ENCODE measurements around the gene RNF169.

The RNF169 gene

GRCh38 chr11:74768172-74768651, 19.6 kb downstream of the RNF169 start:
- peak in 2 of 3 donors; percentile 27 to 36 for DNase-seq (ENCODE audit: low read depth in 3 of 3)

GRCh38 chr11:74769055-74769707, 20.5 kb downstream of the RNF169 start:
- DNase-seq (ENCODE audit: low read depth in 3 of 3), result no peak

GRCh38 chr11:74770456-74770855, 21.8 kb downstream of the RNF169 start:
- DNase-seq (ENCODE audit: low read depth in 3 of 3), result no peak

- no peak for DNase-seq (ENCODE audit: low read depth in 3 of 3)
Observed at GRCh38 chr11:74771139-74771538, 22.5 kb downstream of the RNF169 start.

- no peak for DNase-seq (ENCODE audit: low read depth in 3 of 3)
Observed at GRCh38 chr11:74773476-74773875, 24.8 kb downstream of the RNF169 start.

- DNase-seq (ENCODE audit: low read depth in 3 of 3), result no peak
Observed at GRCh38 chr11:74775762-74776161, 27.1 kb downstream of the RNF169 start.

- DNase-seq (ENCODE audit: low read depth in 3 of 3), result no peak
Observed at GRCh38 chr11:74776546-74776945, 27.9 kb downstream of the RNF169 start.

GRCh38 chr11:74777038-74777437, 28.4 kb downstream of the RNF169 start:
- no peak for DNase-seq (ENCODE audit: low read depth in 3 of 3)

GRCh38 chr11:74777877-74778276, 29.2 kb downstream of the RNF169 start:
- no peak for DNase-seq (ENCODE audit: low read depth in 3 of 3)

- DNase-seq (ENCODE audit: low read depth in 3 of 3), result no peak
Observed at GRCh38 chr11:74778581-74778980, 29.9 kb downstream of the RNF169 start.

- DNase-seq (ENCODE audit: low read depth in 3 of 3), result no peak
Observed at GRCh38 chr11:74780248-74781005, 31.8 kb downstream of the RNF169 start.

- DNase-seq (ENCODE audit: low read depth in 3 of 3), result no peak
Observed at GRCh38 chr11:74783241-74783871, 34.7 kb downstream of the RNF169 start.

GRCh38 chr11:74784234-74784633, 35.6 kb downstream of the RNF169 start:
- no peak for DNase-seq (ENCODE audit: low read depth in 3 of 3)

- no peak for DNase-seq (ENCODE audit: low read depth in 3 of 3)
Observed at GRCh38 chr11:74784726-74785125, 36.1 kb downstream of the RNF169 start.

GRCh38 chr11:74786574-74786973, 37.9 kb downstream of the RNF169 start:
- DNase-seq (ENCODE audit: low read depth in 3 of 3), result no peak

GRCh38 chr11:74791333-74792100, 42.9 kb downstream of the RNF169 start:
- DNase-seq (ENCODE audit: low read depth in 3 of 3), result no peak

GRCh38 chr11:74806267-74806666, 57.6 kb downstream of the RNF169 start:
- no peak for DNase-seq (ENCODE audit: low read depth in 3 of 3)

- no peak for DNase-seq (ENCODE audit: low read depth in 3 of 3)
Observed at GRCh38 chr11:74809801-74810200, 61.2 kb downstream of the RNF169 start.

- no peak for DNase-seq (ENCODE audit: low read depth in 3 of 3)
Observed at GRCh38 chr11:74815966-74816365, 67.3 kb downstream of the RNF169 start.

GRCh38 chr11:74816664-74817063, 68.0 kb downstream of the RNF169 start:
- no peak for DNase-seq (ENCODE audit: low read depth in 3 of 3)

GRCh38 chr11:74818283-74818946, 69.8 kb downstream of the RNF169 start:
- no peak for DNase-seq (ENCODE audit: low read depth in 3 of 3)

Measured in stimulated activated CD4-positive, alpha-beta T cell treated with anti-CD3 and anti-CD28 coated beads, TNF-alpha, amount 100 ng/mL, for 48 hours (primary cell).